ENCODE data around the gene RAB5IF. TPM values are rescaled to one million over a fixed set of nuclear protein-coding genes. Genes with fewer than 3 reads are reported as not detected.

The RAB5IF gene
- total and polyA plus RNA-seq, 10 of the 15 experiments (the other 5 are each of a cell fraction or from before 2014, with no cell fraction given): 19.4 to 246 (median 92.0) TPM

- no peak for TF ChIP-seq BCL3 (IDR thresholded peaks at IDR 0.05; ENCODE audit: borderline replicate concordance, insufficient read depth, low read depth, low read length, poor library complexity, severe bottlenecking)
- TF ChIP-seq MYC (IDR thresholded peaks at IDR 0.05; ENCODE audit: insufficient read depth, insufficient read length, insufficient replicate concordance, low read length, severe bottlenecking): no peak
- TF ChIP-seq RAD51 (IDR thresholded peaks at IDR 0.05): peak; percentile 38; the same call in 1 of the 2 replicates
- no peak for TF ChIP-seq HDGF (IDR thresholded peaks at IDR 0.05)
- TF ChIP-seq GABPA (IDR thresholded peaks at IDR 0.05; ENCODE audit: low read depth): peak; percentile 41; the same call in 1 of the 2 replicates
- TF ChIP-seq REST (IDR thresholded peaks at IDR 0.05; ENCODE audit: low read depth, low read length): no peak
- TF ChIP-seq SREBF2 (IDR thresholded peaks at IDR 0.05; ENCODE audit: low read length): no peak
- peak; percentile 81 for TF ChIP-seq SKIL (IDR thresholded peaks at IDR 0.05; ENCODE audit: low read depth, poor library complexity, severe bottlenecking)
- no peak for TF ChIP-seq EP300 (IDR thresholded peaks at IDR 0.05; ENCODE audit: borderline replicate concordance in 1 of 2, control insufficient read depth in 1 of 2, low read depth in 2 of 2, low read length in 2 of 2)
- peak; percentile 76; the same call in 1 of the 2 replicates for TF ChIP-seq MXI1 (IDR thresholded peaks at IDR 0.05; ENCODE audit: low read depth, low read length)
- no peak for TF ChIP-seq SREBF1 (IDR thresholded peaks at IDR 0.05; ENCODE audit: low read length)
- no peak for TF ChIP-seq ZSCAN29 (IDR thresholded peaks at IDR 0.05)
- TF ChIP-seq RFX5 (IDR thresholded peaks at IDR 0.05; ENCODE audit: low read depth, low read length): no peak
- peak; percentile 71; the same call in 1 of the 2 replicates for TF ChIP-seq PAX5 (IDR thresholded peaks at IDR 0.05; ENCODE audit: borderline replicate concordance, low read depth, low read length)
- TF ChIP-seq POLR2A (IDR thresholded peaks at IDR 0.05; ENCODE audit: low read depth, low read length): peak; percentile 82
- TF ChIP-seq ESRRA (IDR thresholded peaks at IDR 0.05; ENCODE audit: low read length): no peak
- TF ChIP-seq ZNF217 (IDR thresholded peaks at IDR 0.05): peak; percentile 27; the same call in 1 of the 2 replicates
- TF ChIP-seq TARDBP (IDR thresholded peaks at IDR 0.05; ENCODE audit: borderline replicate concordance): no peak
- no peak for TF ChIP-seq ZBTB33 (IDR thresholded peaks at IDR 0.05)
- TF ChIP-seq SMAD1 (IDR thresholded peaks at IDR 0.05; ENCODE audit: low read depth, partially characterized antibody): peak; percentile 94
- TF ChIP-seq CHD2 (IDR thresholded peaks at IDR 0.05; ENCODE audit: borderline replicate concordance, low read depth, low read length): no peak
- peak; percentile 51 for TF ChIP-seq NR2F1 (conservative IDR thresholded peaks at IDR 0.05)
Observed at GRCh38 chr20:36604952-36605398, 604 bp upstream of the RAB5IF start (continued).

All from GM12878 (cell line).